Fibroblast of peridontal ligament (primary cell): ENCODE measurements around the gene PPP4R1.
"Not testable (repeated sequence)": the region's sequence is repeated elsewhere in the genome, so short reads cannot be mapped to it uniquely, and the experiment has no call there.

Experiments used
- DNase-seq: peaks from one replicate; pipeline ENCODE4 v3.0.0-alpha.2; 2010; ENCODE audit errors: extremely low read depth

Gene PPP4R1

DNA sequence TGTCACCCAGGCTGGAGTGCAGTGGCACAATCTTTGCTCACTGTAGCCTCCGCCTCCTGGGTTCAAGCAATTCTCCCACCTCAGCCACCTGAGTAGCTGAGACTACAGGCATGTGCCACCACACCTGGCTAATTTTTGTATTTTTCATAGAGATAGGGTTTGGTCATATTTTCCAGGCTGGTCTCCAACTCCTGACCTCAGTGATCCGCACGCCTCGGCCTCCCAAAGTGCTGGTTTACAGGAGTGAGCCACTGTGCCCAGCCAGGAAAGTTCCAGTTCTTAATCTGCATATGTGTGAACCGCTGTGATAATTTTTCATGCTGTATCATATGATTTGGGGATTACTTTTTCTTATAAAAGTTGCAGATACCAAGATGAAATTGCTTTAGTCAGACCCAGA lies 14.6 kb upstream of the PPP4R1 start:
- no peak for DNase-seq

- no peak for DNase-seq
Observed at GRCh38 chr18:9627642-9628041, 13.3 kb upstream of the PPP4R1 start.

- peak; percentile 44 for DNase-seq
Observed at GRCh38 chr18:9619990-9620389, 5.6 kb upstream of the PPP4R1 start.

DNA sequence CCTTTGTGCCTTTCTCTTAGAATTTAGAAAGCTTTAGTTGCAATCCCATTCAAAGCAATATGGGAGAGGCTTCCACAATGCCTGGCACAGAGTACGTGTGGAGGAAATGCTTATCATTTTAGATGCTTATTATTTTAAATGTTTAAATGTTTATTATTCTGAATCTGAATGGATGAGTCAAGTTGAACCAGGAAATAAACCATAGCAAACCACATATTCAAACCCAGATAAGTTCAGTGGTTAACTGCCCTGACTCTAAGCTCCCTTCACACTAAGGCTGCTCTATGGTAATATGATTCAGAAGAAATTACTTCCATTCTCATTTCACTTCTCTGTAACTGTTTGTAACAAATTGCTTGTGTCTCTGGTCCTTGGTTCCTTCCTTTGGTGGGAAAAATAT lies 5.2 kb upstream of the PPP4R1 start:
- peak; percentile 76 for DNase-seq

- no peak for DNase-seq
Observed at GRCh38 chr18:9619056-9619455, 4.7 kb upstream of the PPP4R1 start.

DNA sequence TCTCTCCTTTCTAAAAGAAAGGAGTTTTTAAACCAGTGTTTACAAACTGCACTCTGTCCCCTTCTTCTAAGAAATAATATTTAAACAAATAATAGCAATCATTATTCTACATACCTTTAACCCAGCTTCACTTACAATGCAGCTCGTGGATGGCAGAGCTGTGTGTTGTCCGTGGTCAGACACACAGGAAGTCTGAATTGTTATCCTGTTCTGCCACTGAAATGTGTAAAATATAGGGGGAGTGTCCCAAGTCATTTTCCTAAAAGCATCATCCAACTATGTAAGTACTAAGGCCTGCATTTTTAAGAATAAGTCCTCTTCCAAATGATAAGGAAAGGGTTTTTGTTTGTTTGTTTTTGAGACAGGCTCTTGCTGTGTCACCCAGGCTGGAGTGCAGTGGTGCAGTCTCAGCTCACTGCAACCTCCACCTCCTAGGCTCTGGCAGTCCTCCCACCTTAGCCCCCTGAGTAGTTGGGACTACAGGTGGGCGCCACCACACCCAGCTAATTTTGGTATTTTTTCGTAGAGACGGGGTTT lies 2.7 kb upstream of the PPP4R1 start:
- DNase-seq = no peak

GRCh38 chr18:9616049-9616448 lies 1.7 kb upstream of the PPP4R1 start:
- DNase-seq = no peak

- no peak for DNase-seq
Observed at GRCh38 chr18:9615280-9615797, 980 bp upstream of the PPP4R1 start.

DNA sequence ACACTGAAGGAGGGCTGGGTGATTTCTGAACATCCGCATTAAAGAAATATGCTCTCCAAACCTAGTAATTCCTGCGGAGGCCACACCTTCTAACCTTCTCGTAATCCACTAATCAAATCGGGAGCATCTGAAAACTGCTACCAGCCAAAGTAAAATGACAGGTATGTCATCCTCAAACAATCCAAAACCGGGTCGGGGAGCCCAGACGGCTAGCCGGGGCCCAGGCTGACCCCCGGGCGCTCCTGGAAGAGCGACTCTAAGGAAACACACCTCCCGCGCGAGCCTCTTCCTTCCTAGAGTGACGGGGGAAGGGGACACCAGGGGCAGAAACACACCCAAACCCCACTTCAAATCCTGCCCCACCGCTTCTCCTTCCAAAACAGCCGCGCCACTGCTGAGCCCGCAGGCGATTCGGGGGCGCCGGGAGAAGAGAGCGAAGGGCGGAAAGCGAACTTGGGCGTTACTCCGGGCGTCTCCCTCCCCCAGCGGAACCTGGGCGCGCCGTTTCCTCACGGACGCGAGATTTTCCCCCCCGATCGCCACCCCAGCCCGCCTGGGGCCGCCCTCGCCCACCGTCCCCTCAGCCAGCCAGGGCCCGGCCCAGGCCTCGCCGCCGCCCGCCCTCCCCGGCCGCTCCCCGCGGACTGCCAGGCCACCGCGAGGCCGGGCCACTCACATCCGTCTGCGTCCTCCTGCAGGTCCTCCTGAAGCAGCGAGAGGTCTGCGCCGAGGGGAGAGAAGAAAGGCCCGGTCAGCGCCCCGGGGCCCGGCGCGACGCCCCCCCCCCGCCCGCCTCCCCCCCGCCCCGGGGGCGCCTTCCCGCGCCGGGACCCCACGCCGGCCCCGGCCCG lies 584 bp downstream of the PPP4R1 start:
- no peak for DNase-seq

DNA sequence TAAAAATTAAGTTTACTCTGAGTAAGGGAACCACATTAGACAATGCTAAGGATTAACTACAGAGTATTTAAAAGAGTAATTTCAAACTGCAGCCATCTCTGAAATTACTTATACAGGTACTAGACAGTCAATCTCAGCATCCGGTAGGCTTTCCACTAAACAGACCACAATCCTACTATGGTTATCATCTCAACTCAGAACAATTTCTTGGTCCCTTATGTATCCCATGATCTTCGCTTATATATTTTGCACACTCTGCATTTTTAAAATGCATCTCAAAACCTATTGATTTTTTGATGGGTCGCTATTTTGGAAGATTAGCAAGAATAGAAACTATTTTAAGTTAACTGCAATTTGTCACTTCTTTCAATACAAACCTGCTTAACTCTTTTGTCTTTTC lies 1.4 kb downstream of the PPP4R1 start:
- no peak for DNase-seq

- peak; percentile 59 for DNase-seq
Observed at GRCh38 chr18:9612215-9612830, 2.0 kb downstream of the PPP4R1 start.

DNA sequence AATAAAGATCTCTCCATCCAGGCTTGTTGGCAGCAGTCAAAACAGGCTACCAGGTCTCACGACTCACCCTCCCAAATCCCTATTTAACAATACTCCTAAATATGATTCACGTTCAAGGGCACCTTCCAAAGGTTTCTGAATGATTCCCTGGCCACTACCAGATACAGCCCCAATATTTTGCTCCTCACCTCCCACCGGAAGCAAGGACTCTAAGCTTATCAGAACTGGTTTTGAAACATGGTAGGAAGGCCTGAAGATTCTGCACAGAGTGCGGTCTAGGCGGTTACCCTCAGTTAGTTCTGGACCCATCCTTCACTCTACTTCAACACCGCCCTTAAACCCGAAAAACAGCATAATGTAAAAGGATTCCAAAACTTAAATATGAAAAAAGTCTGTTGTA lies 5.2 kb downstream of the PPP4R1 start:
- no peak for DNase-seq

DNA sequence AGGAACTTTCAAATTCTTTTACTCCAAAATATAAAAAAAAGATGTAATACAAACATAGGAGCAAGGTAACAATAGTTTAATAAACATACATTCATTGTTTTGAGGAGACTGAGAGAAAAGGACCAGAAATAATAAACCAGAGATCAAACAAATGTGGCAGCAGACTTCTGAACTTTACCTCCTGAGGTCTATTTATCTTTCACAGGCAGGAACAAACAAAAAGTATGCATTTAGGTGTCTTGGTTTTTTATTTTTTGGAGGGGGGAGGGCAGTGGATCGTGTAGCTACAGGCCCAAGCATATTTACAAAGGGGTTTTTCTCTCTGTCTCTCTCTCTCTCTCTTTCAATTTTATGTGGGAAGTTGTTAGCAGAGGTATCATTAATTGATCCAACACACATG lies 5.6 kb downstream of the PPP4R1 start:
- no peak for DNase-seq

- DNase-seq = peak; percentile 42
Observed at GRCh38 chr18:9608298-9608697, 6.1 kb downstream of the PPP4R1 start.

GRCh38 chr18:9607111-9607510 lies 7.2 kb downstream of the PPP4R1 start:
- not testable (repeated sequence) for DNase-seq

GRCh38 chr18:9606039-9606438 lies 8.3 kb downstream of the PPP4R1 start:
- no peak for DNase-seq

DNA sequence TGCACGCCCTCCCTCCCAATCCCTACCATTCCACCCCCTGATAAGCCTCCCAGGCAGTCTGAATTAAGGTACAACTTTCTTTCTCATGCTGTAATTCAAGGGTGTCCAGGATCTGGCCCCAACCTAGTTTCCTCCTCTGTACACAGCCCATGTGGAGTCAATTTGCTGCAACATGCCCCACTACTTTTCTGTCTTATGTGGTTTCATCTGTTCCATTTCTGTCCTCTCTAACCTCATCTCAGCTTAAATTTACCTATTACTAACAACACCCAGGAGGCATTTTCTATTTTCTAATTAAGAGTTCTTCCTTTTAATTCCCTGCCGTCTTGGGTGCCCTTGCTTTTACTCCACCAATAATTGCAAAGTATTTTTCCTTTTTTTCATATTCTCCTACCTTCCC lies 10.0 kb downstream of the PPP4R1 start:
- DNase-seq = peak; percentile 30

- no peak for DNase-seq
Observed at GRCh38 chr18:9599328-9599727, 15.0 kb downstream of the PPP4R1 start.

- no peak for DNase-seq
Observed at GRCh38 chr18:9597609-9598008, 16.8 kb downstream of the PPP4R1 start.

- DNase-seq = no peak
Observed at GRCh38 chr18:9596843-9597526, 17.4 kb downstream of the PPP4R1 start.

- peak; percentile 62 for DNase-seq
Observed at GRCh38 chr18:9596226-9596625, 18.1 kb downstream of the PPP4R1 start.

GRCh38 chr18:9594823-9595596 lies 19.3 kb downstream of the PPP4R1 start:
- no peak for DNase-seq
